Ishikawa (cell line): ENCODE measurements around the gene CFI.

Source experiments
- CEBPB ChIP-seq: IDR thresholded peaks from 2 replicates; pipeline ENCODE4 v1.6.1; 2012
- EGR1 ChIP-seq: IDR thresholded peaks from 2 replicates; pipeline ENCODE4 v1.6.1; 2012
- EP300 ChIP-seq: IDR thresholded peaks from 2 replicates; pipeline ENCODE4 v1.6.1; 2012; ENCODE audit warnings: borderline replicate concordance
- FOXM1 ChIP-seq: IDR thresholded peaks from 2 replicates; pipeline ENCODE4 v1.6.1; 2012; ENCODE audit warnings: low read depth, borderline replicate concordance
- MAX ChIP-seq: IDR thresholded peaks from 2 replicates; pipeline ENCODE4 v1.6.1; 2012
- NFIC ChIP-seq: IDR thresholded peaks from 2 replicates; pipeline ENCODE4 v1.6.1; 2012
- REST ChIP-seq: IDR thresholded peaks from 2 replicates; pipeline ENCODE4 v1.6.1; 2012; ENCODE audit warnings: low read depth, mild to moderate bottlenecking
- USF1 ChIP-seq: IDR thresholded peaks from 2 replicates; pipeline ENCODE4 v1.6.1; 2012
- YY1 ChIP-seq: IDR thresholded peaks from 2 replicates; pipeline ENCODE4 v1.6.1; 2012; ENCODE audit warnings: low read depth

GRCh38 chr4:109798866-109799265, 2.9 kb downstream of the CFI start:
- TF ChIP-seq EGR1 (no peak), YY1 (no peak), EP300 (no peak), FOXM1 (no peak), USF1 (no peak), NFIC (no peak), CEBPB (no peak), REST (no peak), MAX (no peak)
